HEK293 (cell line): Measurements from ENCODE around the gene HERC2.

ENCODE experiments used
- CTCF ChIA-PET: fragments of 350-600 bp; formaldehyde crosslinking; extraction: SDS; loops from one replicate; lab custom pipeline; 2021; ENCODE audit warnings: antibody characterized with exemption; lab: Yijun Ruan, JAX
- POLR2A ChIA-PET: fragments of 300-600 bp; formaldehyde crosslinking; extraction: SDS; loops from one replicate; lab custom pipeline; 2020; ENCODE audit warnings: antibody characterized with exemption, inconsistent platforms; lab: Yijun Ruan, JAX
- H3K27ac ChIP-seq: fragments of 200-500 bp; sonication (Bioruptor generic); 2 replicates; pipeline ENCODE4 v1.5.1; 2014; ENCODE audit warnings: low read depth, low read length, control low read depth, inconsistent platforms; ENCODE audit errors: extremely low read depth
- H3K36me3 ChIP-seq, 2 experiments: fragments of 200-500 bp in 1 of 2; sonication (Bioruptor generic) in 1 of 2; 1 replicate in 1 of 2; 2 replicates in 1 of 2; pipeline ENCODE4 v1.5.1; 2014 to 2017; ENCODE audit warnings: inconsistent platforms in 2 of 2, low read length in 2 of 2; ENCODE audit not compliant: control insufficient read depth in 2 of 2, insufficient read depth in 1 of 2
- H3K4me1 ChIP-seq: fragments of 200-500 bp; sonication (Bioruptor generic); 2 replicates; pipeline ENCODE4 v1.5.1; 2014; ENCODE audit warnings: mild to moderate bottlenecking, low read length, inconsistent platforms; ENCODE audit not compliant: control insufficient read depth, insufficient read depth
- H3K4me3 ChIP-seq: 2 replicates; pipeline ENCODE4 v1.5.1; 2011; ENCODE audit warnings: low read depth, mild to moderate bottlenecking, control low read depth, low read length, moderate library complexity
- H3K9me3 ChIP-seq: fragments of 200-500 bp; sonication (Bioruptor generic); 2 replicates; pipeline ENCODE4 v1.5.1; 2014; ENCODE audit warnings: low read depth, low read length, inconsistent platforms; ENCODE audit not compliant: control insufficient read depth, insufficient read depth
- BCL11B ChIP-seq: fragments of 450-650 bp; formaldehyde crosslinking; IDR thresholded peaks from 2 replicates; pipeline ENCODE4 v1.5.1; 2016; ENCODE audit warnings: low read depth, missing biosample characterization, missing genetic modification characterization
- GLIS2 ChIP-seq: fragments of 450-650 bp; formaldehyde crosslinking; IDR thresholded peaks from 2 replicates; pipeline ENCODE4 v1.5.1; 2016; ENCODE audit warnings: missing biosample characterization, missing genetic modification characterization
- KLF10 ChIP-seq: fragments of 450-650 bp; IDR thresholded peaks from 2 replicates; pipeline ENCODE4 v1.5.1; 2018; ENCODE audit warnings: missing biosample characterization, mild to moderate bottlenecking, missing genetic modification characterization
- KLF16 ChIP-seq: fragments of 450-650 bp; formaldehyde crosslinking; IDR thresholded peaks from 2 replicates; pipeline ENCODE4 v1.5.1; 2017; ENCODE audit warnings: missing biosample characterization, missing genetic modification characterization
- SCRT2 ChIP-seq: fragments of 450-650 bp; formaldehyde crosslinking; IDR thresholded peaks from 2 replicates; pipeline ENCODE4 v1.5.1; 2016; ENCODE audit warnings: missing biosample characterization, missing genetic modification characterization
- ZBTB11 ChIP-seq: fragments of 450-650 bp; formaldehyde crosslinking; conservative IDR thresholded peaks from 2 replicates; pipeline ENCODE4 v1.5.1; 2016; ENCODE audit warnings: low read depth, missing biosample characterization, missing genetic modification characterization
- ZBTB21 ChIP-seq: fragments of 450-650 bp; formaldehyde crosslinking; IDR thresholded peaks from 2 replicates; pipeline ENCODE4 v1.5.1; 2017; ENCODE audit warnings: missing biosample characterization, missing genetic modification characterization
- ZFP69B ChIP-seq: fragments of 450-650 bp; formaldehyde crosslinking; IDR thresholded peaks from 2 replicates; pipeline ENCODE4 v1.5.1; 2016; ENCODE audit warnings: missing biosample characterization, missing genetic modification characterization
- ZNF155 ChIP-seq: fragments of 450-650 bp; formaldehyde crosslinking; IDR thresholded peaks from 2 replicates; pipeline ENCODE4 v1.5.1; 2016; ENCODE audit warnings: missing biosample characterization, missing genetic modification characterization
- ZNF2 ChIP-seq: fragments of 450-650 bp; formaldehyde crosslinking; IDR thresholded peaks from 2 replicates; pipeline ENCODE4 v1.5.1; 2016; ENCODE audit warnings: missing biosample characterization, missing genetic modification characterization
- ZNF239 ChIP-seq: fragments of 450-650 bp; formaldehyde crosslinking; IDR thresholded peaks from 2 replicates; pipeline ENCODE4 v1.5.1; 2016; ENCODE audit warnings: missing biosample characterization, missing genetic modification characterization
- ZNF266 ChIP-seq: fragments of 450-650 bp; formaldehyde crosslinking; IDR thresholded peaks from 2 replicates; pipeline ENCODE4 v1.5.1; 2016; ENCODE audit warnings: missing biosample characterization, missing genetic modification characterization, low read depth
- ZNF292 ChIP-seq: fragments of 450-650 bp; formaldehyde crosslinking; IDR thresholded peaks from 2 replicates; pipeline ENCODE4 v1.5.1; 2016; ENCODE audit warnings: low read depth, missing biosample characterization, missing genetic modification characterization, borderline replicate concordance
- ZNF404 ChIP-seq: fragments of 450-650 bp; formaldehyde crosslinking; IDR thresholded peaks from 2 replicates; pipeline ENCODE4 v1.5.1; 2017; ENCODE audit warnings: missing biosample characterization, missing genetic modification characterization
- ZNF473 ChIP-seq: fragments of 450-650 bp; formaldehyde crosslinking; IDR thresholded peaks from 2 replicates; pipeline ENCODE4 v1.5.1; 2017; ENCODE audit warnings: missing biosample characterization, missing genetic modification characterization
- ZNF514 ChIP-seq: fragments of 450-650 bp; formaldehyde crosslinking; IDR thresholded peaks from 2 replicates; pipeline ENCODE4 v1.5.1; 2016; ENCODE audit warnings: missing biosample characterization, missing genetic modification characterization
- ZNF544 ChIP-seq: fragments of 450-650 bp; formaldehyde crosslinking; IDR thresholded peaks from 2 replicates; pipeline ENCODE4 v1.5.0; 2017; ENCODE audit warnings: missing biosample characterization, missing genetic modification characterization
- ZNF596 ChIP-seq: fragments of 450-650 bp; IDR thresholded peaks from 2 replicates; pipeline ENCODE4 v1.5.0; 2018; ENCODE audit warnings: missing biosample characterization, mild to moderate bottlenecking, missing genetic modification characterization, moderate library complexity
- ZNF626 ChIP-seq: fragments of 450-650 bp; sonication (Bioruptor Pico); formaldehyde crosslinking; IDR thresholded peaks from 2 replicates; pipeline ENCODE4 v1.5.1; 2018; ENCODE audit warnings: missing biosample characterization, missing genetic modification characterization, inconsistent platforms
- ZNF639 ChIP-seq: fragments of 450-650 bp; formaldehyde crosslinking; IDR thresholded peaks from 2 replicates; pipeline ENCODE4 v1.5.1; 2016; ENCODE audit warnings: missing biosample characterization, missing genetic modification characterization
- ZNF660 ChIP-seq: fragments of 450-650 bp; IDR thresholded peaks from 2 replicates; pipeline ENCODE4 v1.5.1; 2018; ENCODE audit warnings: missing biosample characterization, mild to moderate bottlenecking, missing genetic modification characterization
- ZNF747 ChIP-seq: fragments of 450-650 bp; formaldehyde crosslinking; IDR thresholded peaks from 2 replicates; pipeline ENCODE4 v1.5.1; 2016; ENCODE audit warnings: missing biosample characterization, missing genetic modification characterization
- ZNF777 ChIP-seq: fragments of 450-650 bp; formaldehyde crosslinking; IDR thresholded peaks from 2 replicates; pipeline ENCODE4 v1.5.1; 2017; ENCODE audit warnings: missing biosample characterization, missing genetic modification characterization, borderline replicate concordance
- ZNF785 ChIP-seq: fragments of 450-650 bp; formaldehyde crosslinking; IDR thresholded peaks from 2 replicates; pipeline ENCODE4 v1.5.1; 2016; ENCODE audit warnings: missing biosample characterization, missing genetic modification characterization
- ZSCAN16 ChIP-seq: fragments of 450-650 bp; formaldehyde crosslinking; IDR thresholded peaks from 2 replicates; pipeline ENCODE4 v1.5.1; 2016; ENCODE audit warnings: missing biosample characterization, missing genetic modification characterization
- TF ChIP-seq, protein P1 (sequence below): fragments of 450-650 bp; formaldehyde crosslinking; IDR thresholded peaks from 2 replicates; pipeline ENCODE4 v1.5.1; 2016; ENCODE audit warnings: missing biosample characterization, missing genetic modification characterization

The HERC2 gene

GRCh38 chr15:28118531-28118930, 203.4 kb downstream of the HERC2 start:
- TF ChIP-seq ZNF785 (tag by site-specific recombination) (no peak), ZNF155 (tag by site-specific recombination) (no peak), ZNF473 (tag by site-specific recombination) (no peak), ZNF747 (tag by site-specific recombination) (no peak), ZSCAN16 (tag by site-specific recombination) (no peak), ZNF596 (tag by site-specific recombination) (no peak), ZNF639 (tag by site-specific recombination) (no peak), BCL11B (tag by site-specific recombination) (no peak), ZNF239 (no peak), ZNF266 (tag by site-specific recombination) (no peak), ZNF544 (tag by site-specific recombination) (no peak), SCRT2 (no peak), KLF10 (tag by site-specific recombination) (no peak), ZNF514 (tag by site-specific recombination) (no peak), ZNF292 (tag by site-specific recombination) (no peak), ZBTB11 (tag by site-specific recombination) (no peak)
- ChIA-PET POLR2A (no interaction called here), CTCF (no interaction called here)
- Histone ChIP-seq H3K4me1 (no peaks in the 10 kb centered on the region), H3K27ac (no peak overlapping the region), H3K4me3 (no peak overlapping the region), H3K36me3 (peaks cover 0 to 89% of the 10 kb centered on the region in 2 experiments), H3K9me3 (no peaks in the 10 kb centered on the region)

GRCh38 chr15:28118083-28118482, 203.9 kb downstream of the HERC2 start:
- POLR2A ChIA-PET: no interaction called here
- H3K4me1 ChIP-seq: no peaks in the 10 kb centered on the region
- TF ChIP-seq ZNF660: no peak
- TF ChIP-seq ZNF2 (tag by site-specific recombination): no peak
- no peak for TF ChIP-seq ZNF747 (tag by site-specific recombination)
- TF ChIP-seq ZNF777 (tag by site-specific recombination): no peak
- TF ChIP-seq ZFP69B (tag by site-specific recombination): no peak
- TF ChIP-seq GLIS2 (tag by site-specific recombination): no peak
- TF ChIP-seq, protein P1, sequence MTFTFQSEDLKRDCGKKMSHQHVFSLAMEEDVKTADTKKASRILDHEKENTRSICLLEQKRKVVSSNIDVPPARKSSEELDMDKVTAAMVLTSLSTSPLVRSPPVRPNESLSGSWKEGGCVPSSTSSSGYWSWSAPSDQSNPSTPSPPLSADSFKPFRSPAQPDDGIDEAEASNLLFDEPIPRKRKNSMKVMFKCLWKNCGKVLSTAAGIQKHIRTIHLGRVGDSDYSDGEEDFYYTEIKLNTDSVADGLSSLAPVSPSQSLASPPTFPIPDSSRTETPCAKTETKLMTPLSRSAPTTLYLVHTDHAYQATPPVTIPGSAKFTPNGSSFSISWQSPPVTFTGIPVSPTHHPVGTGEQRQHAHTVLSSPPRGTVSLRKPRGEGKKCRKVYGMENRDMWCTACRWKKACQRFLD: no peak
- TF ChIP-seq ZBTB21: no peak
- no peak for TF ChIP-seq ZNF626 (tag by site-specific recombination)
- no peak for TF ChIP-seq ZNF404
- TF ChIP-seq KLF16 (tag by site-specific recombination): no peak
- no peak overlapping the region for H3K27ac ChIP-seq
- H3K9me3 ChIP-seq: no peaks in the 10 kb centered on the region
- no peak overlapping the region for H3K4me3 ChIP-seq
- H3K36me3 ChIP-seq: peaks cover 0 to 89% of the 10 kb centered on the region in 2 experiments
- CTCF ChIA-PET: no interaction called here
